OCI-LY7 (cell line): ENCODE data around the gene MYBPHL. TPM values are rescaled to one million over a fixed set of nuclear protein-coding genes. Genes with fewer than 3 reads are reported as not detected.

Experiments
- BruUV-seq: library from RNA; stranded (reverse); fragments of 400-500 nt; replicated peaks from 2 replicates; lab custom pipeline; 2021; lab: Mats Ljungman, UMichigan
- CTCF ChIA-PET: fragments of 300-600 bp; sonication (Branson Sonifier 250); formaldehyde crosslinking; loops from one replicate; lab custom pipeline; 2022; ENCODE audit warnings: antibody characterized with exemption; ENCODE audit not compliant: unreplicated experiment; lab: Charles Lee
- POLR2A ChIA-PET: fragments of 300-600 bp; sonication (Branson Sonifier 250); formaldehyde crosslinking; loops from one replicate; lab custom pipeline; 2022; ENCODE audit warnings: antibody characterized with exemption; lab: Charles Lee
- DNase-seq: peaks from one replicate; pipeline ENCODE4 v3.0.0-alpha.2; 2015; ENCODE audit warnings: low spot score
- H2AFZ ChIP-seq: fragments of 200-600 bp; sonication (generic), shearing (Covaris generic); 2 replicates; pipeline ENCODE4 v1.6.1; 2014; ENCODE audit warnings: mild to moderate bottlenecking, antibody characterized with exemption, low read length, moderate library complexity
- H3K27ac ChIP-seq: fragments of 200-600 bp; sonication (generic); 2 replicates; pipeline ENCODE4 v1.5.1; 2014; ENCODE audit warnings: mixed run types, low read depth, mild to moderate bottlenecking, moderate library complexity, low read length, inconsistent platforms; ENCODE audit not compliant: poor library complexity, severe bottlenecking
- H3K36me3 ChIP-seq: fragments of 200-600 bp; sonication (generic); 2 replicates; pipeline ENCODE4 v1.6.1; 2014; ENCODE audit warnings: mild to moderate bottlenecking, antibody characterized with exemption, low read length, moderate library complexity, mixed read lengths; ENCODE audit not compliant: insufficient read depth
- H3K4me1 ChIP-seq: fragments of 200-600 bp; sonication (generic); 2 replicates; pipeline ENCODE4 v1.5.1; 2014; ENCODE audit warnings: mild to moderate bottlenecking, low read length; ENCODE audit not compliant: insufficient read depth, poor library complexity, severe bottlenecking
- H3K4me2 ChIP-seq: fragments of 200-600 bp; sonication (generic); 2 replicates; pipeline ENCODE4 v1.6.1; 2014; ENCODE audit warnings: mild to moderate bottlenecking, low read length
- H3K4me3 ChIP-seq: fragments of 200-600 bp; sonication (generic); 2 replicates; pipeline ENCODE4 v1.5.1; 2014; ENCODE audit warnings: mild to moderate bottlenecking, low read depth, low read length; ENCODE audit not compliant: poor library complexity, severe bottlenecking
- H3K79me2 ChIP-seq: fragments of 200-600 bp; sonication (generic); 2 replicates; pipeline ENCODE4 v1.6.1; 2016; ENCODE audit warnings: low read depth, mild to moderate bottlenecking, low read length, moderate library complexity, mixed read lengths; ENCODE audit not compliant: insufficient read depth
- H3K9me2 ChIP-seq: fragments of 200-600 bp; sonication (generic); 2 replicates; pipeline ENCODE4 v1.6.1; 2016; ENCODE audit warnings: mild to moderate bottlenecking, low read length, mixed read lengths; ENCODE audit not compliant: insufficient read depth
- H3K9me3 ChIP-seq: fragments of 200-600 bp; sonication (generic); 2 replicates; pipeline ENCODE4 v1.6.1; 2014; ENCODE audit warnings: mild to moderate bottlenecking, mixed run types, low read length, mixed read lengths
- H4K20me1 ChIP-seq: fragments of 200-600 bp; sonication (generic); 2 replicates; pipeline ENCODE4 v1.6.1; 2014; ENCODE audit warnings: mild to moderate bottlenecking, antibody characterized with exemption, low read length, moderate library complexity, mixed read lengths; ENCODE audit not compliant: insufficient read depth
- CTCF ChIP-seq: fragments of 200-600 bp; sonication (generic); conservative IDR thresholded peaks from 2 replicates; pipeline ENCODE4 v1.5.1; 2014; ENCODE audit warnings: mild to moderate bottlenecking, antibody characterized with exemption, low read length, moderate library complexity, mixed read lengths
- EZH2phosphoT487 ChIP-seq: fragments of 200-600 bp; sonication (generic); IDR thresholded peaks from 2 replicates; pipeline ENCODE4 v1.6.1; 2018; ENCODE audit warnings: low read depth, borderline replicate concordance, mild to moderate bottlenecking, mixed run types, antibody characterized with exemption, low read length, moderate library complexity, mixed read lengths
- intact Hi-C: fragments of 100-400 bp; cut with micrococcal nuclease; formaldehyde crosslinking; loops from one replicate; pipeline ENCODE4 v1.10.0; 2022; ENCODE audit not compliant: unreplicated experiment
- total RNA-seq, 2 experiments: library from RNA; depleted of rRNA in 1 of 2; stranded (reverse); fragments of >200 nt in 1 of 2; shearing (Covaris generic) in 1 of 2; gene quantifications; 2 replicates each; pipeline ENCODE4 v1.2.3, GENCODE V29; 2014 to 2022

Gene MYBPHL
- total RNA-seq, 2 experiments from 2014 or later: 0.16 TPM; not detected in 1

- ChIA-PET POLR2A (interaction anchor here (1.2 to 1.6 kb wide), 9 partner anchors 15 to 248 kb away, joined by 3 to 14 read pairs (median 4); partner anchors contain the start of genes PSMA5 and SORT1), CTCF (interaction anchor here (0.6 to 0.9 kb wide), 2 partner anchors 10 to 116 kb away, joined by 3 to 5 read pairs; partner anchors contain the start of gene SORT1)
- no peak for DNase-seq
- peaks cover 34% of the 10 kb centered on the region for H3K36me3 ChIP-seq
- no peaks in the 10 kb centered on the region for H3K9me3 ChIP-seq
- no peaks in the 10 kb centered on the region for H3K9me2 ChIP-seq
- no peak for TF ChIP-seq CTCF
- no peak for TF ChIP-seq EZH2phosphoT487
- H3K4me1 ChIP-seq: peaks cover 21% of the 10 kb centered on the region
- no peaks in the 10 kb centered on the region for H4K20me1 ChIP-seq
- peak overlapping the region; percentile 92 for H3K4me2 ChIP-seq
- H2AFZ ChIP-seq: peak overlapping the region; percentile 71; the same call in 1 of the 2 replicates
- no TSS peak for BruUV-seq
- intact Hi-C loops: loop anchor here (5.0 kb wide), 1 partner anchor 200 kb away; the partner anchor contains the start of gene ATXN7L2
- H3K4me3 ChIP-seq: peak overlapping the region; percentile 77
- peaks cover 7% of the 10 kb centered on the region; the same call in 1 of the 2 replicates for H3K79me2 ChIP-seq
- H3K27ac ChIP-seq: peak overlapping the region; percentile 60
These were observed 24.9 kb downstream of the MYBPHL start for GRCh38 chr1:109281680-109282496.

GRCh38 chr1:109280862-109281261 is 25.9 kb downstream of the MYBPHL start:
- Histone ChIP-seq H3K9me2 (no peaks in the 10 kb centered on the region), H3K79me2 (peaks cover 7% of the 10 kb centered on the region; the same call in 1 of the 2 replicates), H3K9me3 (no peaks in the 10 kb centered on the region), H4K20me1 (no peaks in the 10 kb centered on the region), H2AFZ (no peak overlapping the region), H3K4me3 (no peak overlapping the region), H3K36me3 (peaks cover 34% of the 10 kb centered on the region), H3K4me1 (peaks cover 21% of the 10 kb centered on the region), H3K27ac (no peak overlapping the region), H3K4me2 (0 out of 2 replicates have a peak overlapping the region, but pooled peaks have one; percentile 92)
- no TSS peak for BruUV-seq
- POLR2A ChIA-PET: interaction anchor here (5.5 kb wide), 1 partner anchor 117 kb away, joined by 55 read pairs; the partner anchor contains the start of gene SORT1
- TF ChIP-seq EZH2phosphoT487 (no peak), CTCF (no peak)
- intact Hi-C loops: loop anchor here (5.0 kb wide), 1 partner anchor 201 kb away; the partner anchor contains the start of gene ATXN7L2
- DNase-seq: no peak
- CTCF ChIA-PET: no interaction called here
